Inflammatory macrophage treated with lipopolysaccharide for 4 hours (primary cell): ENCODE data around the gene ZAP70.
"Not testable (repeated sequence)": the region's sequence is repeated elsewhere in the genome, so short reads cannot be mapped to it uniquely, and the experiment has no call there.

ENCODE experiments used
- DNase-seq: peaks from one replicate; pipeline ENCODE4 v3.0.0-alpha.2; 2020

ZAP70 gene

GRCh38 chr2:97713296-97714083 is at the start of gene ZAP70:
Gene ZAP70, plus strand, starts transcription at chr2:97713576. Its CDS starts 10,461 bp downstream, at chr2:97724037.
- no peak for DNase-seq

GRCh38 chr2:97663626-97663961 is 49.8 kb upstream of the ZAP70 start:
- no peak for DNase-seq

GRCh38 chr2:97663962-97664635 is 49.3 kb upstream of the ZAP70 start, which contains the start of gene ACTR1B:
Gene ACTR1B, minus strand, starts transcription at chr2:97664044. Its CDS starts 154 bp downstream, at chr2:97663890.
- peak; percentile 98 for DNase-seq

- DNase-seq = no peak
Observed at GRCh38 chr2:97664636-97664970, 48.8 kb upstream of the ZAP70 start.

- DNase-seq = no peak
Observed at GRCh38 chr2:97669448-97669847, 43.9 kb upstream of the ZAP70 start, which contains the start of gene C2orf92. Gene C2orf92, plus strand, starts transcription at chr2:97669713. Its CDS starts 76 bp downstream, at chr2:97669789.

GRCh38 chr2:97670471-97670870 is 42.9 kb upstream of the ZAP70 start:
- DNase-seq = no peak

GRCh38 chr2:97671526-97671925 is 41.9 kb upstream of the ZAP70 start:
- no peak for DNase-seq

- peak; percentile 61 for DNase-seq
Observed at GRCh38 chr2:97672606-97673140, 40.7 kb upstream of the ZAP70 start.

GRCh38 chr2:97673182-97673914 is 40.0 kb upstream of the ZAP70 start:
- peak; percentile 82 for DNase-seq

- DNase-seq = peak; percentile 84
Observed at GRCh38 chr2:97673915-97674283, 39.5 kb upstream of the ZAP70 start.

- no peak for DNase-seq
Observed at GRCh38 chr2:97675430-97676113, 37.8 kb upstream of the ZAP70 start.

- DNase-seq = no peak
Observed at GRCh38 chr2:97676620-97677019, 36.8 kb upstream of the ZAP70 start.

- DNase-seq = no peak
Observed at GRCh38 chr2:97677480-97677879, 35.9 kb upstream of the ZAP70 start.

- peak; percentile 79 for DNase-seq
Observed at GRCh38 chr2:97678298-97678697, 35.1 kb upstream of the ZAP70 start.

GRCh38 chr2:97687235-97687634 is 26.1 kb upstream of the ZAP70 start:
- not testable (repeated sequence) for DNase-seq

- no peak for DNase-seq
Observed at GRCh38 chr2:97688062-97688827, 25.1 kb upstream of the ZAP70 start.

- no peak for DNase-seq
Observed at GRCh38 chr2:97691166-97691565, 22.2 kb upstream of the ZAP70 start.

GRCh38 chr2:97693476-97693875 is 19.9 kb upstream of the ZAP70 start:
- DNase-seq = no peak

- no peak for DNase-seq
Observed at GRCh38 chr2:97695744-97696143, 17.6 kb upstream of the ZAP70 start.

GRCh38 chr2:97697252-97698235 is 15.8 kb upstream of the ZAP70 start:
- peak; percentile 85 for DNase-seq

- no peak for DNase-seq
Observed at GRCh38 chr2:97698530-97698929, 14.8 kb upstream of the ZAP70 start.
